ENCODE measurements around the gene SLC7A7. TPM values are rescaled to one million over a fixed set of nuclear protein-coding genes. Genes with fewer than 3 reads are reported as not detected.
A peak's percentile ranks its signal among the peaks of the same experiment; 100 is the strongest.

SLC7A7 gene
- total RNA-seq (2014; rRNA removed; shearing (Covaris generic)) (3.6 and 6.1 TPM in 2 replicates), polyA plus RNA-seq (2016; fragmentation: Nextera tagmentation; extraction: Ambion mirVana) (2.7 and 4.1 TPM in 2 replicates)
- long read RNA-seq = 0 reads

DNA sequence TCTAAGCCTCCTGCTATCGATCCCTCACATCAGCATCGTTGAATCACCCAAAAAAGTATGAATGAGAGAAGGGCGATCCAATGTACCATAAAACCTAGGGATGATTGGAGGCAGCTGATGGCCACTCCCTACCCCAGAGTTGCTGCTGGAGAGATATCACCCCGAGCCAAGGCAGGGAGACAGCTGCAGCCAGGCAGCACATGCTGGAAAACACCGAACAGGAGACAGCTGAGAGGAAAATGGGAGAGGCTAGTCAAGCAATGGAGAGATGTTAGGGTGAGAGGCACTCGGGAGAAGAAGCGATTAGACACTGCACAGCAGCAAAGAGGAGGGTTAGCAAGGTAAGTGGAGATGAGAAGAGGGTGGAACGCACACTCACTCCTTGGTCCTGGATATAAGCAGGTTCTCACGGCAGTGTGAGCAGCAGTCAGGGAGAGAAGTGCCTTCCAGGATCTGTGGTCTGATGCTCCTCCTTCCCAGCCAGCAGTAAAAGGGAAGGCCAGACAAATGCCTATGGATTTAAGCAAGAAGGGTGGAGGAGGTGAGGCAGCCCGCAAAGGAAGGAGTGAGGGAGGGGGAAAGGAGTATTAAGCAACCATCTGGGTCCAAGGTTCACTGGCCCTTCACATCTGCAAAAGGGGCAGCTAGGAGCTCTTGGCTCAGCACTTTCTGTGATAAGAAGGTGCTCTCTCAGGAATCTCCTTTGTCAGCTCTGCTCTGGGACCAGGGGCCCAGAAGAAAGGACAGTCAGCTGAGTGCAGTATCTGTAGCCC, at the start of gene SLC7A7:
Gene SLC7A7, minus strand, starts transcription at position 495 of the 773 bp plus-strand sequence. CDS start 2,037 bp downstream, outside the sequence.
- H3K4me2 ChIP-seq = peak within 1 kb of the TSS; percentile 60
- H3K4me3 ChIP-seq = 0 out of 2 replicates have a peak within 1 kb of the TSS, but pooled peaks have one; percentile 4
- peak within 1 kb of the TSS; percentile 91 for H2AFZ ChIP-seq

More for the DNA sequence above, at the start of gene SLC7A7:
- no peaks in the 10 kb centered on the region for H3K9me3 Mint-ChIP-seq
- no peaks in the 10 kb centered on the region for H3K36me3 Mint-ChIP-seq (ENCODE audit: low read depth)
- ATAC-seq = peak; percentile 12; the same call in 2 of the 3 replicates
- peak; percentile 15 for DNase-seq (ENCODE audit: low spot score)
- H3K27me3 Mint-ChIP-seq (ENCODE audit: insufficient read depth, low read depth, poor library complexity) = peaks cover 17% of the 10 kb centered on the region
- no peaks in the 10 kb centered on the region for H3K9me2 ChIP-seq (ENCODE audit: insufficient read depth)
- 0 out of 2 replicates have a peak, but pooled peaks cover 3% of the 10 kb centered on the region for H3F3A ChIP-seq (replicated peaks; ENCODE audit: low read depth)
- peak within 1 kb of the TSS; percentile 20; the same call in 2 of the 3 replicates for H3K4me3 Mint-ChIP-seq
- peaks cover 37% of the 10 kb centered on the region for H3K4me1 ChIP-seq (ENCODE audit: insufficient read depth)
- H3K36me3 ChIP-seq (ENCODE audit: insufficient read depth) = no peaks in the 10 kb centered on the region
- no peak within 1 kb of the TSS for H3K27ac Mint-ChIP-seq
- no peaks in the 10 kb centered on the region for H3K27me3 ChIP-seq (ENCODE audit: insufficient read depth)
- 0 out of 2 replicates have a peak within 1 kb of the TSS, but pooled peaks have one; percentile 78 for H3K27ac ChIP-seq (ENCODE audit: low read depth)
- H4K20me1 ChIP-seq (replicated peaks; ENCODE audit: insufficient read depth) = no peaks in the 10 kb centered on the region
- H3K79me2 ChIP-seq (replicated peaks; ENCODE audit: insufficient read depth) = no peaks in the 10 kb centered on the region
- no peak for TF ChIP-seq STAT1 (IDR thresholded peaks at IDR 0.05; ENCODE audit: unreplicated experiment)
- no peak for TF ChIP-seq JUNB (IDR thresholded peaks at IDR 0.05; ENCODE audit: unreplicated experiment)
- TF ChIP-seq, protein P1, sequence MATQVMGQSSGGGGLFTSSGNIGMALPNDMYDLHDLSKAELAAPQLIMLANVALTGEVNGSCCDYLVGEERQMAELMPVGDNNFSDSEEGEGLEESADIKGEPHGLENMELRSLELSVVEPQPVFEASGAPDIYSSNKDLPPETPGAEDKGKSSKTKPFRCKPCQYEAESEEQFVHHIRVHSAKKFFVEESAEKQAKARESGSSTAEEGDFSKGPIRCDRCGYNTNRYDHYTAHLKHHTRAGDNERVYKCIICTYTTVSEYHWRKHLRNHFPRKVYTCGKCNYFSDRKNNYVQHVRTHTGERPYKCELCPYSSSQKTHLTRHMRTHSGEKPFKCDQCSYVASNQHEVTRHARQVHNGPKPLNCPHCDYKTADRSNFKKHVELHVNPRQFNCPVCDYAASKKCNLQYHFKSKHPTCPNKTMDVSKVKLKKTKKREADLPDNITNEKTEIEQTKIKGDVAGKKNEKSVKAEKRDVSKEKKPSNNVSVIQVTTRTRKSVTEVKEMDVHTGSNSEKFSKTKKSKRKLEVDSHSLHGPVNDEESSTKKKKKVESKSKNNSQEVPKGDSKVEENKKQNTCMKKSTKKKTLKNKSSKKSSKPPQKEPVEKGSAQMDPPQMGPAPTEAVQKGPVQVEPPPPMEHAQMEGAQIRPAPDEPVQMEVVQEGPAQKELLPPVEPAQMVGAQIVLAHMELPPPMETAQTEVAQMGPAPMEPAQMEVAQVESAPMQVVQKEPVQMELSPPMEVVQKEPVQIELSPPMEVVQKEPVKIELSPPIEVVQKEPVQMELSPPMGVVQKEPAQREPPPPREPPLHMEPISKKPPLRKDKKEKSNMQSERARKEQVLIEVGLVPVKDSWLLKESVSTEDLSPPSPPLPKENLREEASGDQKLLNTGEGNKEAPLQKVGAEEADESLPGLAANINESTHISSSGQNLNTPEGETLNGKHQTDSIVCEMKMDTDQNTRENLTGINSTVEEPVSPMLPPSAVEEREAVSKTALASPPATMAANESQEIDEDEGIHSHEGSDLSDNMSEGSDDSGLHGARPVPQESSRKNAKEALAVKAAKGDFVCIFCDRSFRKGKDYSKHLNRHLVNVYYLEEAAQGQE (IDR thresholded peaks at IDR 0.05; ENCODE audit: unreplicated experiment) = no peak
- TF ChIP-seq, protein P2, sequence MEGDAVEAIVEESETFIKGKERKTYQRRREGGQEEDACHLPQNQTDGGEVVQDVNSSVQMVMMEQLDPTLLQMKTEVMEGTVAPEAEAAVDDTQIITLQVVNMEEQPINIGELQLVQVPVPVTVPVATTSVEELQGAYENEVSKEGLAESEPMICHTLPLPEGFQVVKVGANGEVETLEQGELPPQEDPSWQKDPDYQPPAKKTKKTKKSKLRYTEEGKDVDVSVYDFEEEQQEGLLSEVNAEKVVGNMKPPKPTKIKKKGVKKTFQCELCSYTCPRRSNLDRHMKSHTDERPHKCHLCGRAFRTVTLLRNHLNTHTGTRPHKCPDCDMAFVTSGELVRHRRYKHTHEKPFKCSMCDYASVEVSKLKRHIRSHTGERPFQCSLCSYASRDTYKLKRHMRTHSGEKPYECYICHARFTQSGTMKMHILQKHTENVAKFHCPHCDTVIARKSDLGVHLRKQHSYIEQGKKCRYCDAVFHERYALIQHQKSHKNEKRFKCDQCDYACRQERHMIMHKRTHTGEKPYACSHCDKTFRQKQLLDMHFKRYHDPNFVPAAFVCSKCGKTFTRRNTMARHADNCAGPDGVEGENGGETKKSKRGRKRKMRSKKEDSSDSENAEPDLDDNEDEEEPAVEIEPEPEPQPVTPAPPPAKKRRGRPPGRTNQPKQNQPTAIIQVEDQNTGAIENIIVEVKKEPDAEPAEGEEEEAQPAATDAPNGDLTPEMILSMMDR (conservative IDR thresholded peaks at IDR 0.05; ENCODE audit: low read depth in 2 of 2) = no peak
- TF ChIP-seq, protein P3, sequence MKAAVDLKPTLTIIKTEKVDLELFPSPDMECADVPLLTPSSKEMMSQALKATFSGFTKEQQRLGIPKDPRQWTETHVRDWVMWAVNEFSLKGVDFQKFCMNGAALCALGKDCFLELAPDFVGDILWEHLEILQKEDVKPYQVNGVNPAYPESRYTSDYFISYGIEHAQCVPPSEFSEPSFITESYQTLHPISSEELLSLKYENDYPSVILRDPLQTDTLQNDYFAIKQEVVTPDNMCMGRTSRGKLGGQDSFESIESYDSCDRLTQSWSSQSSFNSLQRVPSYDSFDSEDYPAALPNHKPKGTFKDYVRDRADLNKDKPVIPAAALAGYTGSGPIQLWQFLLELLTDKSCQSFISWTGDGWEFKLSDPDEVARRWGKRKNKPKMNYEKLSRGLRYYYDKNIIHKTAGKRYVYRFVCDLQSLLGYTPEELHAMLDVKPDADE (IDR thresholded peaks at IDR 0.05) = no peak
- peaks cover 45% of the 10 kb centered on the region for H3K4me1 Mint-ChIP-seq
